ENCODE data around the gene SPATA32. TPM values are rescaled to one million over a fixed set of nuclear protein-coding genes. Genes with fewer than 3 reads are reported as not detected.
A peak's percentile ranks its signal among the peaks of the same experiment; 100 is the strongest.

SPATA32 gene
- total RNA-seq, 2 donors from 2014 or later = 1.4 to 1.7 TPM

- peak; percentile 56 to 70 for DNase-seq
- Mint-ChIP-seq H3K36me3 (ENCODE audit: insufficient read depth in 2 of 2) (peaks cover 8 to 22% of the 10 kb centered on the region in 2 donors), H3K4me3 (peak overlapping the region; percentile 84 to 87), H3K27ac (peak overlapping the region; percentile 98), H3K9me3 (no peaks in the 10 kb centered on the region), H3K4me1 (ENCODE audit: low read depth) (peaks cover 61% of the 10 kb centered on the region), H3K27me3 (ENCODE audit: low read depth) (no peaks in the 10 kb centered on the region)
- no peak for ATAC-seq (replicated peaks in 1 of 2)
Measured at GRCh38 chr17:45225051-45225700, 36.7 kb downstream of the SPATA32 start.

DNA sequence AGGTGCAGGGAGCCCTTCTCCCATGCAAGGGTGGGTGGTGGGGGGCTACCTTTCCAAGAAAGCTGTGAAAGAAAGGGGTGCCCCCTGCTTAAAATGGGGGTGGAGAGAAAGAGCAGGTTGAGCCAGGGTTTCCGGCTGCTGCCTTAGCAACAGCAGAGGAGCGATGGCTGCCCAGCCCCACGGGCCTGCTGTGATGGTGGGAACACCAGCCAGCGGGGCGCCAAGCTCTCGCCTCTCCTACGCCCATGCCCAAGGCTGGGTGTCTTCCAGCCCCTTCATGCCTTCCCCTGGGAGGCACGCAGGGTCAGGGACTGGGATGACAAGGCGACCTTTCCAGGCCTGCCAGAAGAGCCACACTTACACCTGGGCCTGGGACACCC lies 37.2 kb downstream of the SPATA32 start:
- DNase-seq (peak; percentile 59 to 70), ATAC-seq (replicated peaks in 1 of 2) (no peak)
- Mint-ChIP-seq H3K36me3 (ENCODE audit: insufficient read depth in 2 of 2) (peaks cover 10 to 26% of the 10 kb centered on the region in 2 donors), H3K4me3 (peak overlapping the region; percentile 84 to 87), H3K9me3 (no peaks in the 10 kb centered on the region), H3K27ac (peak overlapping the region; percentile 98), H3K27me3 (ENCODE audit: low read depth) (no peaks in the 10 kb centered on the region), H3K4me1 (ENCODE audit: low read depth) (peaks cover 61% of the 10 kb centered on the region)

DNA sequence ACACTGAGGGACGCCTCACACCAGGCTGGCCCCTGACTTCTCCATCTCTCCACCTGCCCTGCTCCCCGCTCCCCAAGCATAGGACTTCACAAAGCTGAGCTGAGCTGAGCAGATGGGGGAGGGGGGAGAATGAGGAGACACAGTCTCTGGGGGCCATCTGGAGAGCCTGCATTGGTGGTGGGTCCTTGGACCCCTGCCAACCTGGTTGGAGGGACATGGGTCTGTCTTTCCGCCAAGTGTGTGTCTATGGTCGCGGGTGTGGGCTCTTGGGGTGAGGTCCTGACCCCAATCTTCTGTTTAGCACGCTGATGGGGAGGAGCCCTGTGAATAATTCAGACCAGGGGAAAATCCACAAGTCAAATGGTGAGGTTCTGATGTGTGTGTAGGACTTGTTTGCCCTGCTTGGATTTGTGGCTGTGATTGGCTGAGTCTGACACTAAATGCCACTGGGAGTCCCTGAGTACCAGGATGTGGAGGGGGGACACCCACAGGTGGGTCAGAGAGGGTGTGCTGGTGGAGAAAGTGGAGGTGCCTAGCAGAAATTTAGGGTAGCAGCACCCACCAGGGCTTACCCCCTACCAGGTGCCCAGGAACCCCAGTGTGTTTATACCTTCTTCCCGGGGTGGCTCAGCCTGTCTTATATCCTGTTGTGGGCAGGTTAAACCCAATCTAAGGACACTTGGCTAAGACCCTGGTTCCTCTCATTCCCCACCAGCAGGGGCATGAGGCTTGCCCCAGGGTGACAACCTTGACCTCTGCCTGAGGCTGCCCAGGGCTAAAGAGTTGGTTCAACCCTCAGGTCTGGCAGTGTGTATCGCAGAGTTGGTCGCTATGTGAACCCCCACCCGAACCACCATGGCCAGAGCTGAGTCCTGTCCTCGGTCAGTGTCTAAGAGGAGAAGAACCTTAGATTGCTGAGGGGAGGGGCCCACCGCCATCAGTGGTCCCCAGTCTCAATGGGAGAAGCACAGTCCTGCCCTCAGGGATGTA lies 38.1 kb downstream of the SPATA32 start:
- Mint-ChIP-seq H3K36me3 (ENCODE audit: insufficient read depth in 2 of 2) (peaks cover 16 to 31% of the 10 kb centered on the region in 2 donors), H3K27me3 (ENCODE audit: low read depth) (no peaks in the 10 kb centered on the region), H3K27ac (peak overlapping the region; percentile 98), H3K4me1 (ENCODE audit: low read depth) (peaks cover 62% of the 10 kb centered on the region), H3K4me3 (peak overlapping the region; percentile 84 to 87), H3K9me3 (no peaks in the 10 kb centered on the region)
- peak; percentile 39 to 52 for ATAC-seq (replicated peaks in 1 of 2)
- DNase-seq = peak; percentile 73 to 78

- ATAC-seq (replicated peaks in 1 of 2) (no peak), DNase-seq (no peak)
- H3K27ac Mint-ChIP-seq = peak overlapping the region; percentile 58
- H3K36me3 Mint-ChIP-seq (ENCODE audit: insufficient read depth in 2 of 2) = peaks cover 18 to 36% of the 10 kb centered on the region in 2 donors
- H3K4me1 Mint-ChIP-seq (ENCODE audit: low read depth) = peaks cover 58% of the 10 kb centered on the region
- no peaks in the 10 kb centered on the region for H3K27me3 Mint-ChIP-seq (ENCODE audit: low read depth)
- H3K9me3 Mint-ChIP-seq = no peaks in the 10 kb centered on the region
- peak overlapping the region; percentile 84 to 87 for H3K4me3 Mint-ChIP-seq
Measured at GRCh38 chr17:45222996-45223538, 38.8 kb downstream of the SPATA32 start.

DNA sequence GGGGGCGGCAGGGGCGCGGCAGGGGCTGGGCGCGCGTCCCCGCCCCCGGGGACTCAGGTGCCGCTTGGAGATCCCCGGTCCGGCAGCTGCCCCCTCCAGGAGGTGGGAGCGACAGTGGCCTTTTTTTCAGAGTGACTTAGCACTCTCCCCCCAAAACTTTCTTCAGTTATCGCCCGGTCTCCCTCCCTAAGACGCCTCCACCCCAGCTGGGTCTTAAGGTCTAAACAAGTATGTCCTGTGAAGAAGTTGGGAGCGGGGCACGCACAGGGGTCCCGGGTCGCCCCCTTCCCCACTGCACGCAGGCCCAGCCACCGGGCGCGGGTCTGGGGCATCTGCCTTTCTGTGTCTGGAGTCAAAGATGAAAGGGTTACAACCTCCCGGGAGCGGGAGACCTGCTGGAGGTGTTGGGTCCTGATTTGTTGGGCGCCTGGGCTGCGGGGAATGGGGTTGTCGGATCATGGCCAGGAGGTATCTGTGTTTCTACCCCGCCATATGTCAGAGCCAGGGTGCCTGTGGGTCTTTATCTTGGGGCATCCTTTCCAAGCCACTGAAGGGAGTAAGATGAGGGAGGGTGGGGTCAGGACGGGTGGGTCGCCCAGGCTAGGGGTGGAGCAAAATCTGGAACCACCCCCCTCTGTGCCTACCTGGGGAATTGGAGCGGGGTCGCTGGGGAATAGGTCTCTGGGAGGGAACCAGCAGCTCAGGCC lies 39.5 kb downstream of the SPATA32 start:
- peaks cover 52% of the 10 kb centered on the region for H3K4me1 Mint-ChIP-seq (ENCODE audit: low read depth)
- ATAC-seq (replicated peaks in 1 of 2) = peak in 1 of 2 donors; percentile 4

DNA sequence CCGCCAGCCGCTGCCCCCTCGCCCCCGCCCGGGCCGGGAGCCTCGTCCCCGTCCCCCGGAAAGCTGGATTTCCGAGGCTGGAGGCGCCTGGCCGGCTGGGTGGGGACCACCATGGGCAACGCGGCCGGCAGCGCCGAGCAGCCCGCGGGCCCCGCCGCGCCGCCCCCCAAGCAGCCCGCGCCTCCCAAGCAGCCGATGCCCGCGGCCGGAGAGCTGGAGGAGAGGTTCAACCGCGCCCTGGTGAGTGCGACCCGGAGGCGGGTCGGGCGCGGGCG lies 39.9 kb downstream of the SPATA32 start:
- peak overlapping the region in 1 of 2 donors; percentile 87 for H3K4me3 Mint-ChIP-seq

More for the DNA sequence above, 39.5 kb downstream of the SPATA32 start:
- Mint-ChIP-seq H3K36me3 (ENCODE audit: insufficient read depth in 2 of 2) (peaks cover 18 to 42% of the 10 kb centered on the region in 2 donors), H3K4me3 (peak overlapping the region; percentile 84 to 87), H3K9me3 (no peaks in the 10 kb centered on the region), H3K27me3 (ENCODE audit: low read depth) (no peaks in the 10 kb centered on the region), H3K27ac (peak overlapping the region; percentile 91)
- peak; percentile 60 to 69 for DNase-seq

GRCh38 chr17:45221081-45222013 lies 40.5 kb downstream of the SPATA32 start, which contains the start of gene FMNL1:
Gene FMNL1, plus strand, starts transcription at chr17:45221885. Its CDS starts 240 bp downstream, at chr17:45222125.
- no peaks in the 10 kb centered on the region for H3K9me3 Mint-ChIP-seq
- H3K4me3 Mint-ChIP-seq = peak within 1 kb of the TSS; percentile 88 to 99
- DNase-seq (peak; percentile 78 to 81), ATAC-seq (replicated peaks in 1 of 2) (peak in 1 of 2 donors; percentile 12)
- H3K27ac Mint-ChIP-seq = peak within 1 kb of the TSS; percentile 95
- no peaks in the 10 kb centered on the region for H3K27me3 Mint-ChIP-seq (ENCODE audit: low read depth)
- peaks cover 18 to 50% of the 10 kb centered on the region in 2 donors for H3K36me3 Mint-ChIP-seq (ENCODE audit: insufficient read depth in 2 of 2)
- peaks cover 49% of the 10 kb centered on the region for H3K4me1 Mint-ChIP-seq (ENCODE audit: low read depth)

More for the DNA sequence above, 39.9 kb downstream of the SPATA32 start:
- Mint-ChIP-seq H3K27me3 (ENCODE audit: low read depth) (no peaks in the 10 kb centered on the region), H3K36me3 (ENCODE audit: insufficient read depth in 2 of 2) (peaks cover 18 to 46% of the 10 kb centered on the region in 2 donors), H3K27ac (no peak overlapping the region), H3K4me1 (ENCODE audit: low read depth) (peaks cover 49% of the 10 kb centered on the region), H3K9me3 (no peaks in the 10 kb centered on the region)
- ATAC-seq (replicated peaks in 1 of 2) (no peak), DNase-seq (no peak)

DNA sequence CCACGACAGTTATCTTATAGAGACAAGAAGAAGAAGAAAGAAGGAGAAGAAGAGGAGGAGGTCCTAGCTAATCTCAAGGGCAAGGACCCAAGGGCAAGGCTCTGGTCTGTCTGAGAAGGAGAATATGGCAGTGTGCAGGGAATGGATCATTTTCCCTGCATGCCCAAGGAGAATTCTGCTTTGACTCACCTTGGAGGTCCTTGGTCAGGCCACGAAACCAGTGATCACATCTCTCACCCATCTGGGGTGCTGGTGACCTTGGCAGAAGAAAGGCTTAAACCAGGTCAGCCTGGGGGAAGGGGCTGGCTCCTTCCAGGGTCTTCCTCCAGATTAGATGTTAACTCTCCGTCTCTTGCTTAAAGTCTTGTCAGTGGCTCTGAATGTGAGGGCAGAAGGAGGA lies 41.8 kb downstream of the SPATA32 start:
- no peaks in the 10 kb centered on the region for H3K27me3 Mint-ChIP-seq (ENCODE audit: low read depth)
- H3K36me3 Mint-ChIP-seq (ENCODE audit: insufficient read depth in 2 of 2) = peaks cover 18 to 60% of the 10 kb centered on the region in 2 donors
- H3K9me3 Mint-ChIP-seq = no peaks in the 10 kb centered on the region
- H3K4me3 Mint-ChIP-seq = peak overlapping the region; percentile 88 to 99
- DNase-seq (no peak), ATAC-seq (replicated peaks in 1 of 2) (no peak)
- peak overlapping the region; percentile 95 for H3K27ac Mint-ChIP-seq
- peaks cover 46% of the 10 kb centered on the region for H3K4me1 Mint-ChIP-seq (ENCODE audit: low read depth)

- peak in 1 of 2 donors; percentile 7 for ATAC-seq (replicated peaks in 1 of 2)
Measured at GRCh38 chr17:45218895-45219661, 42.8 kb downstream of the SPATA32 start.

More at GRCh38 chr17:45218895-45219661, 42.8 kb downstream of the SPATA32 start:
- Mint-ChIP-seq H3K27ac (peak overlapping the region; percentile 95), H3K36me3 (ENCODE audit: insufficient read depth in 2 of 2) (peaks cover 18 to 59% of the 10 kb centered on the region in 2 donors), H3K9me3 (no peaks in the 10 kb centered on the region), H3K27me3 (ENCODE audit: low read depth) (no peaks in the 10 kb centered on the region), H3K4me3 (peak overlapping the region; percentile 88 to 99), H3K4me1 (ENCODE audit: low read depth) (peaks cover 41% of the 10 kb centered on the region)
- DNase-seq = peak; percentile 85 to 90

All from activated T-cell treated with anti-CD3 and anti-CD28 coated beads, Interleukin-2, amount 50 U/mL, for 72 hours (primary cell).